Tibial nerve (tissue), 4 donors: ENCODE measurements around the gene TPD52L1.

Source experiments
- EP300 ChIP-seq, 2 donors: sonication (generic); formaldehyde crosslinking; IDR thresholded peaks; one replicate each; pipeline ENCODE4 v1.6.1; 2017; ENCODE audit warnings: antibody characterized with exemption in 2 of 2, mild to moderate bottlenecking in 1 of 2
- POLR2A ChIP-seq, 2 donors: fragments of 450-650 bp; IDR thresholded peaks; one replicate each; pipeline ENCODE4 v1.6.1; 2017; ENCODE audit warnings: antibody characterized with exemption in 2 of 2, mild to moderate bottlenecking in 2 of 2, moderate library complexity in 2 of 2
- TF ChIP-seq, protein P1 (sequence below), 5 experiments: fragments of 200-600 bp in 3 of 5; fragments of 450-650 bp in 2 of 5; sonication (generic) in 3 of 5; IDR thresholded peaks; one replicate each; pipeline ENCODE4 v1.5.1; 2016 to 2019; ENCODE audit warnings: antibody characterized with exemption in 5 of 5, mild to moderate bottlenecking in 3 of 5, moderate library complexity in 2 of 5

DNA sequence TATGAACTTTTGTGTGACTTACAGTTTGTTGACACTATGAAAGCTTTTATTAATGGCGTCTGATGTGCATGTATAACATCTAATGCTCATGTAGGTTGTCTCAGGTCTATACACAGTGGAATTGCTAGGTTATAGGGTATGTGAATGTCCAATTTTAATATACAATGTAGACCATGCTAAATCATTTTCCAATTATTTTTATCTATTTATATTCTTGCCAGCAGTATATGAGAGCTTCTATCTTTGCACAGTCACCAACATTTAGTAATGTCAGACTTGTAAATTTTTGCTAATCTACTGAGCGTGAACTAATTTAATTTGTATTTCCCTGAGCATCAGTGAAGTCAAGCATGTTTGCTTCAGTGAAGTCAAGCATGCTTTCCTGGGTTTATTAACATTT lies 64.4 kb downstream of the TPD52L1 start:
- TF ChIP-seq, protein P1, sequence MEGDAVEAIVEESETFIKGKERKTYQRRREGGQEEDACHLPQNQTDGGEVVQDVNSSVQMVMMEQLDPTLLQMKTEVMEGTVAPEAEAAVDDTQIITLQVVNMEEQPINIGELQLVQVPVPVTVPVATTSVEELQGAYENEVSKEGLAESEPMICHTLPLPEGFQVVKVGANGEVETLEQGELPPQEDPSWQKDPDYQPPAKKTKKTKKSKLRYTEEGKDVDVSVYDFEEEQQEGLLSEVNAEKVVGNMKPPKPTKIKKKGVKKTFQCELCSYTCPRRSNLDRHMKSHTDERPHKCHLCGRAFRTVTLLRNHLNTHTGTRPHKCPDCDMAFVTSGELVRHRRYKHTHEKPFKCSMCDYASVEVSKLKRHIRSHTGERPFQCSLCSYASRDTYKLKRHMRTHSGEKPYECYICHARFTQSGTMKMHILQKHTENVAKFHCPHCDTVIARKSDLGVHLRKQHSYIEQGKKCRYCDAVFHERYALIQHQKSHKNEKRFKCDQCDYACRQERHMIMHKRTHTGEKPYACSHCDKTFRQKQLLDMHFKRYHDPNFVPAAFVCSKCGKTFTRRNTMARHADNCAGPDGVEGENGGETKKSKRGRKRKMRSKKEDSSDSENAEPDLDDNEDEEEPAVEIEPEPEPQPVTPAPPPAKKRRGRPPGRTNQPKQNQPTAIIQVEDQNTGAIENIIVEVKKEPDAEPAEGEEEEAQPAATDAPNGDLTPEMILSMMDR (IDR thresholded peaks at IDR 0.05): no peak
- no peak for TF ChIP-seq POLR2A (IDR thresholded peaks at IDR 0.05)
- TF ChIP-seq EP300 (IDR thresholded peaks at IDR 0.05): no peak
